Activated CD8-positive, alpha-beta memory T cell treated with anti-CD3 and anti-CD28 coated beads for 4 hours (primary cell): ENCODE data around the gene SDHC.
"Not testable (repeated sequence)": the region's sequence is repeated elsewhere in the genome, so short reads cannot be mapped to it uniquely, and the experiment has no call there.

ENCODE experiments used
- DNase-seq, 2 donors: peaks; one replicate each; pipeline ENCODE4 v3.0.0-alpha.2; 2020; ENCODE audit warnings: low read depth in 2 of 2

The SDHC gene

GRCh38 chr1:161311595-161312181, 2.5 kb upstream of the SDHC start:
- no peak for DNase-seq

GRCh38 chr1:161313554-161314200, 504 bp upstream of the SDHC start:
- no peak for DNase-seq

- DNase-seq, result not testable (repeated sequence)
Observed at GRCh38 chr1:161315841-161316674, 1.9 kb downstream of the SDHC start.

GRCh38 chr1:161324020-161324419, 9.8 kb downstream of the SDHC start:
- DNase-seq, result no peak

- no peak for DNase-seq
Observed at GRCh38 chr1:161330346-161330745, 16.2 kb downstream of the SDHC start.

GRCh38 chr1:161333166-161333565, 19.0 kb downstream of the SDHC start:
- no peak for DNase-seq

GRCh38 chr1:161335796-161336195, 21.6 kb downstream of the SDHC start:
- no peak for DNase-seq

GRCh38 chr1:161342177-161342576, 28.0 kb downstream of the SDHC start:
- no peak for DNase-seq

- no peak for DNase-seq
Observed at GRCh38 chr1:161342821-161343220, 28.6 kb downstream of the SDHC start.

- no peak for DNase-seq
Observed at GRCh38 chr1:161350671-161351070, 36.5 kb downstream of the SDHC start.

- no peak for DNase-seq
Observed at GRCh38 chr1:161351482-161351881, 37.3 kb downstream of the SDHC start.

GRCh38 chr1:161357073-161357472, 42.9 kb downstream of the SDHC start:
- DNase-seq, result no peak

GRCh38 chr1:161359291-161359690, 45.1 kb downstream of the SDHC start:
- no peak for DNase-seq

- DNase-seq, result no peak
Observed at GRCh38 chr1:161364332-161364731, 50.2 kb downstream of the SDHC start.

GRCh38 chr1:161365207-161365606, 51.0 kb downstream of the SDHC start:
- no peak for DNase-seq

- peak in 1 of 2 donors; percentile 19 for DNase-seq
Observed at GRCh38 chr1:161367684-161368400, 53.7 kb downstream of the SDHC start, which contains the start of gene CFAP126. Gene CFAP126, minus strand, starts transcription at chr1:161367876. Its CDS starts 8 bp downstream, at chr1:161367868.

- no peak for DNase-seq
Observed at GRCh38 chr1:161373442-161373841, 59.3 kb downstream of the SDHC start.

GRCh38 chr1:161374373-161374772, 60.2 kb downstream of the SDHC start:
- DNase-seq, result no peak

- DNase-seq, result no peak
Observed at GRCh38 chr1:161378014-161378413, 63.8 kb downstream of the SDHC start.

GRCh38 chr1:161379071-161379470, 64.9 kb downstream of the SDHC start:
- DNase-seq, result no peak

- no peak for DNase-seq
Observed at GRCh38 chr1:161381707-161382106, 67.5 kb downstream of the SDHC start.
